OCI-LY1 (cell line): ENCODE data around the gene PFDN4.

ENCODE experiments used
- H2AFZ ChIP-seq: fragments of 200-600 bp; sonication (generic), shearing (Covaris generic); 2 replicates; pipeline ENCODE4 v1.6.0; 2014; ENCODE audit warnings: antibody characterized with exemption, mild to moderate bottlenecking, low read length
- H3F3A ChIP-seq: fragments of 200-600 bp; sonication (generic), shearing (Covaris generic); 2 replicates; pipeline ENCODE4 v1.6.0; 2014; ENCODE audit warnings: mild to moderate bottlenecking, antibody characterized with exemption, low read length, moderate library complexity; ENCODE audit not compliant: insufficient read depth
- H3K27ac ChIP-seq: fragments of 200-600 bp; sonication (generic); 2 replicates; pipeline ENCODE4 v1.5.1; 2014; ENCODE audit warnings: low read length, mixed run types, mild to moderate bottlenecking, low read depth; ENCODE audit not compliant: poor library complexity, severe bottlenecking
- H3K27me3 ChIP-seq: fragments of 200-600 bp; sonication (generic); 2 replicates; pipeline ENCODE4 v1.6.0; 2014; ENCODE audit warnings: antibody characterized with exemption, mild to moderate bottlenecking, low read length, moderate library complexity; ENCODE audit not compliant: insufficient read depth
- H3K36me3 ChIP-seq: fragments of 200-600 bp; sonication (generic); 2 replicates; pipeline ENCODE4 v1.6.1; 2014; ENCODE audit warnings: mild to moderate bottlenecking, antibody characterized with exemption, low read length, moderate library complexity, mixed read lengths; ENCODE audit not compliant: insufficient read depth
- H3K4me1 ChIP-seq: fragments of 200-600 bp; sonication (generic); 2 replicates; pipeline ENCODE4 v1.5.1; 2014; ENCODE audit warnings: mild to moderate bottlenecking, low read length, moderate library complexity; ENCODE audit not compliant: insufficient read depth, severe bottlenecking
- H3K4me2 ChIP-seq: fragments of 200-600 bp; sonication (generic), shearing (Covaris generic); 2 replicates; pipeline ENCODE4 v1.6.1; 2014; ENCODE audit warnings: low read length
- H3K4me3 ChIP-seq: fragments of 200-600 bp; sonication (generic); 2 replicates; pipeline ENCODE4 v1.5.1; 2014; ENCODE audit warnings: low read length, low read depth, mild to moderate bottlenecking, mixed read lengths; ENCODE audit not compliant: poor library complexity, severe bottlenecking
- H3K79me2 ChIP-seq: fragments of 200-600 bp; shearing (Covaris generic); 2 replicates; pipeline ENCODE4 v1.6.1; 2016; ENCODE audit warnings: mixed run types, low read length, mixed read lengths; ENCODE audit not compliant: insufficient read depth
- H3K9ac ChIP-seq: fragments of 200-600 bp; sonication (generic), shearing (Covaris generic); 2 replicates; pipeline ENCODE4 v1.6.1; 2014; ENCODE audit warnings: mild to moderate bottlenecking, low read length, mixed read lengths
- H3K9me2 ChIP-seq: fragments of 200-600 bp; sonication (generic), shearing (Covaris generic); 2 replicates; pipeline ENCODE4 v1.6.1; 2014; ENCODE audit warnings: low read depth, mild to moderate bottlenecking, low read length, mixed read lengths
- H3K9me3 ChIP-seq: fragments of 200-600 bp; shearing (Covaris generic); 2 replicates; pipeline ENCODE4 v1.6.1; 2014; ENCODE audit warnings: low read length, mixed read lengths
- H4K20me1 ChIP-seq: fragments of 200-600 bp; sonication (generic), shearing (Covaris generic); 2 replicates; pipeline ENCODE4 v1.6.0; 2016; ENCODE audit warnings: mild to moderate bottlenecking, low read length; ENCODE audit not compliant: insufficient read depth
- CTCF ChIP-seq: fragments of 200-600 bp; sonication (generic), shearing (Covaris generic); IDR thresholded peaks from 2 replicates; pipeline ENCODE4 v1.5.1; 2017; ENCODE audit warnings: mild to moderate bottlenecking, antibody characterized with exemption, low read length, moderate library complexity, mixed read lengths
- EZH2 ChIP-seq: fragments of 200-600 bp; sonication (generic), shearing (Covaris generic); IDR thresholded peaks from 2 replicates; pipeline ENCODE4 v1.8.0; 2017; ENCODE audit warnings: borderline replicate concordance, mixed run types, mild to moderate bottlenecking, antibody characterized with exemption, low read length, moderate library complexity, mixed read lengths

Gene PFDN4

GRCh38 chr20:54165803-54166202, 42.1 kb upstream of the PFDN4 start:
- Histone ChIP-seq H3K4me3 (no peak overlapping the region), H2AFZ (no peak overlapping the region), H3K4me2 (no peak overlapping the region), H3K9me3 (no peaks in the 10 kb centered on the region), H4K20me1 (no peaks in the 10 kb centered on the region), H3K36me3 (no peaks in the 10 kb centered on the region), H3K9ac (no peak overlapping the region), H3K4me1 (no peaks in the 10 kb centered on the region), H3K27me3 (no peaks in the 10 kb centered on the region), H3K79me2 (no peaks in the 10 kb centered on the region), H3K9me2 (no peaks in the 10 kb centered on the region), H3K27ac (no peak overlapping the region), H3F3A (no peaks in the 10 kb centered on the region)
- TF ChIP-seq EZH2 (no peak), CTCF (no peak)

GRCh38 chr20:54166987-54167662, 40.8 kb upstream of the PFDN4 start:
- Histone ChIP-seq H3K27ac (no peak overlapping the region), H3K9me3 (no peaks in the 10 kb centered on the region), H3F3A (no peaks in the 10 kb centered on the region), H3K4me2 (no peak overlapping the region), H3K9ac (no peak overlapping the region), H3K36me3 (no peaks in the 10 kb centered on the region), H3K4me1 (no peaks in the 10 kb centered on the region), H3K4me3 (no peak overlapping the region), H2AFZ (no peak overlapping the region), H4K20me1 (no peaks in the 10 kb centered on the region), H3K9me2 (no peaks in the 10 kb centered on the region), H3K27me3 (no peaks in the 10 kb centered on the region; the same call in 1 of the 2 replicates), H3K79me2 (no peaks in the 10 kb centered on the region)
- TF ChIP-seq CTCF (no peak), EZH2 (no peak)

- no peak overlapping the region for H3K27ac ChIP-seq
- TF ChIP-seq CTCF = no peak
- TF ChIP-seq EZH2 = no peak
- H3F3A ChIP-seq = no peaks in the 10 kb centered on the region
- H3K4me3 ChIP-seq = no peak overlapping the region
- no peak overlapping the region for H3K4me2 ChIP-seq
- no peaks in the 10 kb centered on the region for H3K4me1 ChIP-seq
- no peaks in the 10 kb centered on the region for H3K79me2 ChIP-seq
- no peaks in the 10 kb centered on the region; the same call in 1 of the 2 replicates for H3K27me3 ChIP-seq
- no peaks in the 10 kb centered on the region for H3K9me2 ChIP-seq
- H3K36me3 ChIP-seq = no peaks in the 10 kb centered on the region
- H4K20me1 ChIP-seq = no peaks in the 10 kb centered on the region
- H3K9ac ChIP-seq = no peak overlapping the region
- H3K9me3 ChIP-seq = no peaks in the 10 kb centered on the region
- H2AFZ ChIP-seq = no peak overlapping the region
Observed at GRCh38 chr20:54167909-54168872, 39.7 kb upstream of the PFDN4 start.
